NK-92 (cell line): ENCODE data around the gene CCL19.

ENCODE experiments used
- DNase-seq: peaks from one replicate; lab custom pipeline; 2025; ENCODE audit not compliant: unreplicated experiment; lab: John Stamatoyannopoulos, UW

Gene CCL19

DNA sequence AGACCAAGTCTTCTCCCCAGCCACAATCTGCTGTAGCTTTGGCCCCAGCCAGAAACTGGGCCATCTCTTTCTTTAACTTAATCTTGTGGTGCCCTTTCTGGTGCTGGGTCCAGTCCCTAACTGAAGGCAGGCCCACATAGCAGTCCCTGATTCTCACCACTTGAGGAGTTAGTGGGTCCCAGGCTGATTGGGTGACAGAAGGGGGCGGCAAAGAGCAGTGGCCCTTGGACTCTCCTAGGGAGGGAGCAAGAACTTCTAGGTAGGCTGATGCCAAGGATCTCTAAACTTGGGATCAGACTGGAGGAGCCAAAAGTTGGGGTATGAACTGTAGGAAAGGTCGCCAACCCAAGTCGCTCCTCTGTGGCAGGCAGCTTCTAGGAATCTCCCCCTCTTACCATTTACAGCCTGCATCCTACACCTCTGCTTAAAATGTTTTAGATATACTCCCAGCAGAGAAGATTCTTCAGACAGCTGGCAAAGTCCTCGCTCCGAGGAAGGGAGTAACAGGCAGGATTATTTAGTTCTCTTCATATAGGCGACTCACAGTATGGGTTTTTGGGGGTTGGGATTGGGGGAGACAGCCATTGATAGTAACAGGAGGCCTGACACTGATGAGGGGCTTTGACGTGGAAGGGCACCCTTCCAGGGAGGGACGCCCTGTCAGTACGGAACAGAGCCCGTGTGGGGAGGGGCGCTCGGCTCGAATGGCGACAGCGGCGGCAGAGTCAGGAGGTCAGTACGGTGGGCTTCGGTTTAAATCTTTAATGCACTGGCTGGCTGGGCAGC is 26.6 kb downstream of the CCL19 start:
- no peak for DNase-seq

GRCh38 chr9:34663303-34663605 is 27.8 kb downstream of the CCL19 start:
- no peak for DNase-seq

DNA sequence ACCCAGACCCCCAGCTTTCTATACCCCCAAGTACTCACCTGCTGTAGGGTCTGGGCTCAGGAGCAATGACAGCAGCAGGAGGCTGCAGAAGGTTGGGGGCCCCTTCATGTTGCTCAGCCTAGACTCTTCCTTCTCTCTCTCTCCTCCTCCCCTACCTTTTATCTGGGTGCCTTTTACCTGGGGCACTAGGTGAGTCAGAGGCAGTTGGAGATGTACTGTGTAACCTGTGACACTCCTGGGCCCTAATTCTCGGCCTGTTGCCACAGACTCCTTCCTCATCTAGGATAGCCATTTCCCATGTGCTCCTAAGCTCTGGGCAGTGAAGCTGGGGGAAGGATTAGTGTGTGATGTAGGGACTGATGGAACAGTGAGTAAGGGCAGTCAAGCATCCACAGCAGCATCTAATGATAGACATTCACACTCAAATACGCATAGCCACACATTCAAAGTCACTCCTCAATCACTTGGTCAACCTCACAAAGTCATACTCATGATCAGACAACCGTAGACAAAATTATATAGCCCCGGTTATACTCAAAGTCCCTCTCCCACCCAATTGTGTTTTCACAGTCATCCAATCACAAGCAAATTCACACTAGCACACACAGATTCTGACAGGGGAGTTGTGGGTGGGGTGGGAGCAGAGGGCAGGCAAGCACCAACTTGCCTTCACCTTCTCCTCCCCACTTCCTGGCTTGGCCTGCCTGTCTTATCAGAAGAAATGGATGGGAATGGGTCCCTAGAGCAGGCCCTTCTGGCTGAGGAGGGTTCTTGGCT is 28.4 kb downstream of the CCL19 start, which contains the start of gene CCL27:
Gene CCL27 (minus strand): TSS at position 132 of the 777 bp plus-strand sequence. CDS start 24 bp downstream, at position 108.
- no peak for DNase-seq

DNA sequence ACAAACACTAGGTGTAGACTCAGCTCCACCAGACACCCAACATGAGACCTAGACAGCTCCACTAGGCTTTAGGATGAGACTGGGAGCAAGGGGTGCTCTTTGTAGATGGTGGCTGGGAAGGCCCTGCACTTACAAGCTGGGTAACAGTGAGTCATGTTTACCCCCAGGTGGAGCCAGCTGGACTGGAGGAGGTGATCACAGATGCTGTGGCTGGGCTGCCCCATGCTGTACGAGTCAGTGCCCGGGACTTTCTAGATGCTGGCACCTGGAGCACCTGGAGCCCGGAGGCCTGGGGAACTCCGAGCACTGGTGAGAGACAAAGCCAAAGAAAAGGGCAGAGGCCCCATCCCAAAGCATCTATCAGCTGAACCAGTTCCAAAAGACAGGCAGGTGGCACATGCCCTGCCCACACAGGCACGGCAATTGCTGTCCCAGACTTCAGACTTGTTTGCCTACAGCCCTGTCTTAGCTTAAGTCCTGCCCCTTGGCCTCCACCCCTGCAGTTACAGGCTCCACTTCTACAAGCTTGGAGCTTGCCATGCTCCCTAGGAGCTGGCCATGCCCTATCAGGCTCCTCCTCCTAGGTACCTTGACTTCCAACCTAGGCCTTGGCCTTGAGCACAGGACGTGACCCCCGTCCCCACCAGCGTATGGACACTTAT is 31.4 kb downstream of the CCL19 start:
- no peak for DNase-seq

- no peak for DNase-seq
Observed at GRCh38 chr9:34658461-34658860, 32.6 kb downstream of the CCL19 start.

DNA sequence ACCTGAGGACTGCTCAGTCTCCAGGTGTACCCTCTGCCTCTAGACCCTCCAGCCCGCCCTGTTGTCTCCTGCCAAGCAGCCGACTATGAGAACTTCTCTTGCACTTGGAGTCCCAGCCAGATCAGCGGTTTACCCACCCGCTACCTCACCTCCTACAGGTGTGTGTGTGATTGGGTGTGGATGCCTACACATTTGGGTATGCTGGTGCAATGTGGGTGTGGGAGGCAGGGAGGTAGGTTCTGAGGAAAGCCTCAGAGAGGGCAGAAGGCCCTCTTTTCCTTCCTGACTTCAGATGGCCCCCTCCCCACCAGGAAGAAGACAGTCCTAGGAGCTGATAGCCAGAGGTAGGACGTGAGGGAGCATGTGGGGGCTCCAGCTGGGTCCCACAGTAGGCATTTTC is 34.1 kb downstream of the CCL19 start:
- no peak for DNase-seq

- no peak for DNase-seq
Observed at GRCh38 chr9:34655394-34655793, 35.7 kb downstream of the CCL19 start.

DNA sequence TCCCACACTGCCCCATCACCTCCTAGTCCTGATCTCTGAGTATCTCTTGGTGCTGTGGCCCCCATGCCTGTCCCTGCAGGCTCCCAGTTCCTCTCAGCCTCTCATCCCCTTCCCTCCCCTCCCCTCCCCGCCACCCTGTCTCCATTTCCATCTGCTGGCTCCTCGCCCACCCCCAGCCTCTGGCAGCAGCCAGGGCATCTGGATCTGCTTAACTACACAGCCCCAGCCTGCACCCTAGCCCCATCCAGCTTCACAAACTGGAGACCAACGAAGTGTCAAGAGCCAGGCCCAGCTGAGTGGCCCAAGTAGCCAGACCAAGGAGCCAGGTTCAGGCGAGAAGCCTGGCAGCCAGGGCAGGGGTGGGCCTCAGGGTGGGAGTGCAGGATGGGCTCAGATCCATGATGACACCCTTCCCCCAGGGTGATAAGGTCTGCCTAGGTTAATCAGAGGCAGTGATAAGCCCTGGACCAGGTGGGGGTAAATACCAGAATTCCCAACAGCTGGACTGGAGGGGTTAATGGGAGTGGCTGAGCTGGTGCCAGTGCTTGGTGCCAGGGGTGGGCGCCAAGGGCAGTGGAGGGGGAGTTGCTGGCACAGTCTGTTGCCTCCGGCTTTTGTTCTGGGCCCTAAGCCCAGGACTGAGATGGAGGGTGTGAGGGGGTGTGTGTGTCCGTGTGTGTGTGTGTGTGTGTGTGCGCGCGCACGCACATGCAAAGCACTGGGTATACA is 36.6 kb downstream of the CCL19 start:
- no peak for DNase-seq

GRCh38 chr9:34653151-34654072 is 37.7 kb downstream of the CCL19 start:
- DNase-seq, result no peak

- no peak for DNase-seq
Observed at GRCh38 chr9:34652602-34653000, 38.5 kb downstream of the CCL19 start.

- DNase-seq, result no peak
Observed at GRCh38 chr9:34651876-34652601, 39.0 kb downstream of the CCL19 start, which contains the start of gene IL11RA. IL11RA (plus strand) TSS chr9:34652185; CDS start chr9:34655218, 3,033 bp downstream.

GRCh38 chr9:34651321-34651720 is 39.8 kb downstream of the CCL19 start:
- no peak for DNase-seq

GRCh38 chr9:34650816-34651215 is 40.3 kb downstream of the CCL19 start:
- DNase-seq, result no peak

GRCh38 chr9:34648673-34649072 is 42.4 kb downstream of the CCL19 start:
- DNase-seq, result no peak

DNA sequence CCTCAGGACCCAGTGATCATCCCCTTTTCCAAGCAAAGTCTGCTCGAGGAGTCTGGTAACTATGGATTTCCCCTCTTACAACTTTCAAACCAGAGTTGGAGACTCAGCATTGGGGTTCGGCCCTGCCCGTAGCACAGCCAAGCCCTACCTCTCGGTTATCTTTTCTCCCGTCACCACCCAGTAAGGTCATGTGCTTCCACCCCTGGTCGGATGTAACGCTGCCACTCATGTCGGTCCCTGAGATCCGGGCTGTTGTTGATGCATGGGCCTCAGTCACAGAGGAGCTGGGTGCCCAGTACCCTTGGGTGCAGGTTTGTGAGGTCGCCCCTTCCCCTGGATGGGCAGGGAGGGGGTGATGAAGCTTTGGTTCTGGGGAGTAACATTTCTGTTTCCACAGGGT is 43.4 kb downstream of the CCL19 start:
- DNase-seq, result no peak

- DNase-seq, result no peak
Observed at GRCh38 chr9:34647084-34647403, 44.0 kb downstream of the CCL19 start.

DNA sequence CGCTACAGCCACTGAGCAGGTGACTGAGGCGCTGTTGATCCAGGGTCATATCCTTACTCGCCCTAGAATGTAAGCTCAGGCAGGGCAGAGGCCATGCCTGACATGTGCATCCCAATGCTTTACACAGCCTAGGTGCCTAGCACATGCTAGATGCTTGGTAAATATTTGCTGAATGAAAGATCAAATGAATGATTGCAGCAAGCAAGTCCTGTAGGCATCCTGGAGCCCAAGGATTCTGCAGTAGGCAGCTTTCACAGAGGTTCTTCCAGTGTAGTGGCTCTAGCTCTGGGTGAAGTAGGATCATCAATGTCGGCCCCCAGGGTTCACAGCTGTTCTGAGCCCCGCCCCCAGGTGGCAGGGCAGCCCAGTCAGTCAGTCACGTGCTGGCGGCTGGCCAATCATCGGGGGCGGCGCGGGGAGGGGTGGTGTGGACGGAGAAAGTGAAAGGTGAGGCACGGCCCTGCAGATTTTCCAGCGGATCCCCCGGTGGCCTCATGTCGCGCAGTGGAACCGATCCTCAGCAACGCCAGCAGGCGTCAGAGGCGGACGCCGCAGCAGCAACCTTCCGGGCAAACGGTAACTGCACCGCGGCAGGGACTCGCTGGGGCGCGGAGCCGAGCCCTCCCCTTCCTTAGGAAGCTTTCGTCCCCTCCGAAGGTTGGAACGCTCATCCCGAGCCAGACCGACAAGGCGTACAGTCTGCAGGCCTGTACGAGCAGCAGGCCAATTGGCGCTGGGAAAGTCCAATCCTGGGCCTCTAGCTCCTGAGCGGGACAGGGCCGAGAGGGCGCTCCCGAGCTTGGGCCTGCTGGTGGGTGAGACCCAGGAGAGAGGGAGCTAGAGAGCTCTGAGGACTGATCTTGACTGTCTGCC is 44.6 kb downstream of the CCL19 start, which contains the start of gene GALT:
Gene GALT (plus strand): TSS at position 465 of the 873 bp plus-strand sequence. CDS start 30 bp downstream, at position 495.
- DNase-seq, result peak; percentile 91

GRCh38 chr9:34644766-34645314 is 46.2 kb downstream of the CCL19 start:
- DNase-seq, result no peak
